Raji (cell line): Measurements from ENCODE around the gene ZNF385B.

Source experiments
- POLR2A ChIP-seq: IDR thresholded peaks from 2 replicates; pipeline ENCODE4 v1.6.1; 2011; ENCODE audit warnings: low read depth, low read length, control low read depth; ENCODE audit not compliant: insufficient read depth

The ZNF385B gene

DNA sequence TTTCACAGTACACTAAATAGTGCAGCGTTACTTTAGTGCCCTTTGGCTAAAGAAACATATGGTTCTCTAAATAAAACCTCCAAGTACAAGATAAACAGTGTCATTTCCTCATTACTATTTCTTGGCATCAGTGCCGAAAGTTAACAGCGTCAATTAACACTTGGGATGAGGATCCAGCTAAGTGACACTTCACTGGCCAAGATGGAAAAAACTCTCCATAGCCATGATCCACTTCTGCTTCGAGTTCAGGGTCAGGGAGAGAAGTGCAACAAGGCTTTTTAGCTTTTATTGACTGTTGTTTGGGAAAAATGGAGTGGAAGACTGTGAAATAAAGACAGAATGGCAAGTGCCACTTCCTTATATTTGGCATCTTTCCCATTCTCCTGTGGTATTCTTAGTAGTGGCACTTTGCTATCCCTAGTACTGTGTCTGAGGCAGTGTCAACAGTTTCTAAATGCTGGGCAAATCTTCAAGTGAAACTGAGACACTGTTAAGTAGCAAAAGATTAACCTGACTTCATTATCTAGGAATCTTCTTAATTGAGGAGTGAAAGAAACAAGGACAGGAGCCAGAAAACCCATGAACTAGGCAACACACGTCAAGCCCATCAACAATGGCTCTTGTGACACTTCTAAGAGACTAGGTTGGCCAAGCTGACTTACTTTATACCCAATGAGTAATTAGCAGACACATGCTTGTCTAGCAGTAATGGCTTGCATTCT is 374.2 kb downstream of the ZNF385B start:
- TF ChIP-seq POLR2A = no peak

GRCh38 chr2:179483131-179483530 is 378.3 kb downstream of the ZNF385B start:
- TF ChIP-seq POLR2A = no peak

DNA sequence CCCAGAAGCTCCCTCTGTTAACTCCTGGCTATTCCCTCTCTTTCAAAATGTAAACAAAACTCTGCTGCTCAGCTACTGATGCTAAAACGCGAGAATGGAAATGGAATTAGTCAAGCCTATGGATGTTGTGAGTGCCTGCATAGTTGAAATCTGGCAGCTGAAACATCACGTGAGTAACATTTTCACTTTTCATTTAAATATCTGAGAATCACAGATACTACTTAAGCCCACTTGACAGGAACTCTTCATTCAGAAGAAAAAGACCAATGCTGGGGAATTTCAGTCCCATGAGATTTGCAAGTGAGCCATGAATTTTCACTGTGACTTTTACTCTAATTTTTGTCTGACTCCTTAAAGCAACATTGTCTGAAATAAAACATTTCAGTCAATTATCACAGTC is 381.5 kb downstream of the ZNF385B start:
- no peak for TF ChIP-seq POLR2A

- TF ChIP-seq POLR2A = no peak
Observed at GRCh38 chr2:179478771-179479170, 382.6 kb downstream of the ZNF385B start.

- TF ChIP-seq POLR2A = no peak
Observed at GRCh38 chr2:179470992-179471391, 390.4 kb downstream of the ZNF385B start.

DNA sequence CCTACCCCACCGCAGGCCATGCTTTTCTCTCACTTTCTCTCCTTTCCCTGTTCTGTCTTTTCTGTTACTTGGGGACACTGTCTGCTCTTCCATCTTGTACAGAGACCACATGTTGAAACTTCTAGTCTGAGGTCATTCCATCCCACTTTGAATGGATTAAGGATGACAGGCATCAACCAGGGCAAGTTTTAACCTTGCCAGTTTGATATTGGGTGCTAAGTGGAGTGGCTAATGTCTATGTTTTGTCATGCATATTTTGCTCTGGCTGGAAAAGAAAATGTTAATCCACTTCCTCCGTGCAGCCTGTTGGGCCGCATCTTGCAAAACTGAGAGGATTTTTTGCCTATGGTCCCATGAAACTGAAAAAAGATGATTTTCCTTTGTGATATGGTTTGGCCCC is 391.3 kb downstream of the ZNF385B start:
- no peak for TF ChIP-seq POLR2A

- no peak for TF ChIP-seq POLR2A
Observed at GRCh38 chr2:179467960-179468359, 393.5 kb downstream of the ZNF385B start.

- no peak for TF ChIP-seq POLR2A
Observed at GRCh38 chr2:179467111-179467510, 394.3 kb downstream of the ZNF385B start.

DNA sequence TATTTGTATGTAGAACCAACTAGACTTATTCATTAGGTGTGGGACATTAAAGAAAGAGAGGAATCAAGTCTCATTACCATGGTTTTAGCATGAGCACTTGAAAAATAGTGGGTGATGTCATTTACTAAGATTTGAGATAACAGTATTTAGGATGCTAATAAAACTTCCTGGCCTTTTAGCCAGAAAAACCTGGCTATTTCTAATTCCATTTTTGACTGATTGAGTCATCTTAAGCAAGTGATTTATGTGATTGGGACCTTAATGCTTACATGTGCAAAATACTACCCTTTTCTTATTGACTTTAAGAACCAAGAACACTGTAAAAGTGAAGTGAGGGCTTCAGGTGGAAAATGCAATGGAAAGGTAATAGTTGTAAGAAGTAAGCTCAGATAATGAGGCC is 400.0 kb downstream of the ZNF385B start:
- no peak for TF ChIP-seq POLR2A

DNA sequence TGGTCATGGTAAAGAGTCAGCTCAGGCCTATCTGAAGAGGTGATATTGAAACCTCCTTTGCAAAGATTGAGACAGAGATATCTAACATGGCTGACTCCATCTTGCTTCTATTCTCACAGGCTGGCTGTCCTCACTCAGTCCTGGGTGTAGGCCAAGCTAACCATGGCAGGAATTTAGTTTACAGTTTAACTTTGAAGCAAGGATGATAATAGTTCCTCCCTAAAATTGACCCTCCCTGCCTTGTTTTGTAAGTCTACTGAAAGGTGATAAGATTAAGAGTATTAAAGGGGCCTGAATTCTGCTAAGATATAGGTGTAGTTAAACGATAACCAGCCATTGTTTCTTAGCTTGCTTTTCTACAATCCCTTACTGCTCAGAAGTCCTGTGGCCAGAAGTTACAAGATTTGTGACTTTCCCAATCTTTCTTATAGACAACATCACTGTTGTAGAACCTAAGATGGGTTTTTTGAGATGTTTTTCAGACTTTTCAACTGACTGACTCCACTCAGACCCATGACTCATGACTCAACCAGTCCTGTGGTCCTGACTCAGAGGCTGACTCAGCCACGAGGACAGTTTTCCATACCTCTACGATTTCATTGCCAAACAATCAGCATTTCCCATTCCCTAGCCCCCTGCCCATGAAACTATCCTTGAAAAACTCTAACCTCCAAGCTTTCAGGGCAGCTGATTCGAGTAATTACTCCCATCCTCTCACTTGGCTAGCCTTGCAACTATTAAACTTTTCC is 401.1 kb downstream of the ZNF385B start:
- no peak for TF ChIP-seq POLR2A

DNA sequence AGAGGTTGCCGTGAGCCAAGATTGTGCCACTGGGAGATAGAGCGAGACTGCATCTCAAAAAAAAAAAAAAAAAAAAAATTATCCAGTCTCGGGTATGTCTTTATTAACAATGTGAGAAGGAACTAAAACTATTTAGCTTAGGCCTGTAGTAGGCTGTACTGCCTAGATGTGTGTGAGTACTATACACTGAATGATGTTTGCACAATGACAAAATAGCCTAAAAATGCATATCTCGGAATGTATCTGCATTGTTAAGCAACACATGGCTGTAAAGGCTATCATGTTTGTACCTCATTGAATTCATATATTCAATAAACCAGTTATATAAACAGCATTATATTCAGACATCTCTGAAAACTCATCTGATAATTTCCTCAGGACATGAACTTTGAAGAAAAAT is 405.6 kb downstream of the ZNF385B start:
- TF ChIP-seq POLR2A = no peak

DNA sequence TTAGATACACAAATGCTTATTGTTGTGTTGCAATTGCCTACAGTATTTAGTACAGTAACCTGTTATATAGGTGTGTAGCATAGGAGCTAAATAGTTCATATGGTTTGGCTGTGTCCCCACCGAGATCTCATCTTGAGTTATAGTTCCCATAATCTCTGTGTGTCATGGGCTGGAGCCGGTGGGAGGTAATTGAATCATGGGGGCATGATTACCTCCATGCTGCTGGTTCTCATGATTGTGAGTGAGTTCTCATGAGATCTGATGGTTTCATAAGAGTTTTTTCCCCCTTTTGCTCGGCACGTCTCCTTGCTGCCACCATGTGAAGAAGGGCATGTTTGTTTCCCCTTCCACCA is 406.3 kb downstream of the ZNF385B start:
- no peak for TF ChIP-seq POLR2A

GRCh38 chr2:179454443-179455171 is 406.8 kb downstream of the ZNF385B start:
- TF ChIP-seq POLR2A = no peak

DNA sequence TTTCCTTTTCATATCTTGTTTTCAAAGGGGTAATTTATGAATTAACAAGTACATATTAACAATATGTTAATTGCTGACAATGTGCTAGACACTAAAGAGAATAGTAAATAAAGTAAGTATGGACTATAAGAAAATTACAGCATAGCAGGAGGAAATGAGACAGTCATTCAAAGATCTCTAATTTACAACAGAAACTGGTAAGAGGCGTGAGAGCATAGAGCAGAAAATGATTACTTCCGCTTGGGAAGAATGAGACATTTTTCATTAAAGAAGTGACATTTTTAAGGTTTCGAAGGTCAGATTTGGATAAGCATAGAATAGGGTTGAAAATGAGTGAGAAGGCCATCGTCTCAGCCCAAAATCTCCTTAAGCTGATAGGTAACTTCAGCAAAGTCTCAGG is 412.4 kb downstream of the ZNF385B start:
- no peak for TF ChIP-seq POLR2A

GRCh38 chr2:179447839-179448447 is 413.5 kb downstream of the ZNF385B start:
- no peak for TF ChIP-seq POLR2A
